Raji (cell line): ENCODE measurements around the gene WDR33.

Experiments
- POLR2A ChIP-seq: IDR thresholded peaks from 2 replicates; pipeline ENCODE4 v1.6.1; 2011; ENCODE audit warnings: low read depth, low read length, control low read depth; ENCODE audit not compliant: insufficient read depth

Gene WDR33

GRCh38 chr2:127653421-127654083 lies 157.4 kb downstream of the WDR33 start:
- TF ChIP-seq POLR2A: no peak

GRCh38 chr2:127652786-127653357 lies 158.1 kb downstream of the WDR33 start:
- TF ChIP-seq POLR2A: no peak

- no peak for TF ChIP-seq POLR2A
Measured at GRCh38 chr2:127651971-127652550, 158.9 kb downstream of the WDR33 start.

DNA sequence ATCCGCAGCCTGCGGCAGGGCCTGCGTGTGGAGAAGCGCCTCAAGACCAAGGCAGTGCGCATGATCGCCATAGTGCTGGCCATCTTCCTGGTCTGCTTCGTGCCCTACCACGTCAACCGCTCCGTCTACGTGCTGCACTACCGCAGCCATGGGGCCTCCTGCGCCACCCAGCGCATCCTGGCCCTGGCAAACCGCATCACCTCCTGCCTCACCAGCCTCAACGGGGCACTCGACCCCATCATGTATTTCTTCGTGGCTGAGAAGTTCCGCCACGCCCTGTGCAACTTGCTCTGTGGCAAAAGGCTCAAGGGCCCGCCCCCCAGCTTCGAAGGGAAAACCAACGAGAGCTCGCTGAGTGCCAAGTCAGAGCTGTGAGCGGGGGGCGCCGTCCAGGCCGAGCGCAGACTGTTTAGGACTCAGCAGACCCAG lies 159.6 kb downstream of the WDR33 start:
- no peak for TF ChIP-seq POLR2A
